ENCODE measurements around the gene ARSA. TPM values are rescaled to one million over a fixed set of nuclear protein-coding genes. Genes with fewer than 3 reads are reported as not detected.
"Not testable (repeated sequence)": the region's sequence is repeated elsewhere in the genome, so short reads cannot be mapped to it uniquely, and the experiment has no call there.

Gene ARSA
- total RNA-seq, 4 donors from 2014 or later = 8.8 to 17.8 (median 10.2) TPM

GRCh38 chr22:50657925-50658324, 30.0 kb upstream of the ARSA start:
- ATAC-seq = peak; percentile 44 to 50
- no peak for TF ChIP-seq CTCF (IDR thresholded peaks at IDR 0.05 in 4 of 5, conservative IDR thresholded peaks at IDR 0.05 in 1 of 5)
- peak in 1 of 2 donors; percentile 10 for TF ChIP-seq POLR2A (IDR thresholded peaks at IDR 0.05)
- Histone ChIP-seq H3K9me3 (no peaks in the 10 kb centered on the region), H3K27me3 (peaks cover 0 to 17% (median 4%) of the 10 kb centered on the region in 3 donors), H3K27ac (peak overlapping the region in 3 of 4 donors; percentile 60 to 71 (median 64)), H3K4me3 (no peak overlapping the region), H3K36me3 (no peaks in the 10 kb centered on the region), H3K4me1 (no peaks in the 10 kb centered on the region)
- no peak for DNase-seq
- in situ Hi-C loops (cut with MboI; ENCODE audit: low sequenced_read_pairs in 4 of 4) (no loop called here), intact Hi-C loops (cut with DNase I; ENCODE audit: low total_unique reads) (no loop called here)

DNA sequence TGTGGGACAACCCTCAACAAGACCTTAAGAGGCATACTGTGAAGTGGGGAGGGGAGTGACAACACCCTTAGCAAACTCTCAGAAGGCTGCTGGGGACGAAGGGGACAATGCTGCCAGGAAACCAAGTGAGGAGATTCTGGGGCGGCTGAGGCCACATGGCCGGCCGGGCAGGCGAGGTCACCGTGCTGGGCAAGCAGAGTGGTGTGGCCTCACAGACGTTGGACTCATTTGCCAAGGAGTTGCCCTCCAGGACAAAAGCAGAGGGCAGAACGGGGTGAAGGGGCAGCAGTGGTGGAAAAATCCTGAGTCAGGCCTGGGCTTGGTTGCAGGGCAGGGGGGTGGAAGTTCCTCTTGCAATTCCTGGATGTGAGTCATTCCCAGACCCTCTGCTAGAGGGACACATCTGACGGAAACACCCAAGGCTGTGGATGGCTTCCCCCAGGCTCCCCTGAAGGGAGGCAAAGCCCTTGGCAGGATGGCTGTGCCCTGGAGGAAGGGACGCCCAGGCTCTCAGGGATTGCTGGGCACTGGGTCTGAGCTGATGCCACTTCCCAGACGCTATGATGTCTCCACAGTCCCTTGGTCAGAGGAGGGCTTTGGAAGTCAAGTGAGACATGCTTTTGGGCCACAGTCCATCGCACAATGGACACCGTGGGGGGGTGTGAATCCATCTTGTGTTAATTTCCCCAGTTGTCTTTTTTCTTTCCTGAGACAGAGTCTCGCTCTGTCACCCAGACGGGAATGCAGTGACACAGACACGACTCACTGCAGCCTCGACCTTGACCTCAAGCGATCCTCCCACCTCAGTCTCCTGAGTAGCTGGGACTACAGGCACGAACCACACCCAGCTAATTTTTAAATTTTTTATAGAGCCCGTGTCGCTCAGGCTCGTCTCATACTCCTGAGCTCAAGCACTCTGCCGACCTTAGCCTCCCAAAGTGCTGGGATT, 28.4 kb upstream of the ARSA start:
- in situ Hi-C loops (cut with MboI; ENCODE audit: low sequenced_read_pairs in 4 of 4) = no loop called here

GRCh38 chr22:50654664-50655063, 26.7 kb upstream of the ARSA start:
- H3K4me1 ChIP-seq; H3K4me3 ChIP-seq; intact Hi-C loops (cut with DNase I; ENCODE audit: low total_unique reads); H3K36me3 ChIP-seq; H3K9me3 ChIP-seq; DNase-seq; ATAC-seq; in situ Hi-C loops (cut with MboI; ENCODE audit: low sequenced_read_pairs in 4 of 4): not testable (repeated sequence)
- Histone ChIP-seq H3K27me3 (peaks cover 0 to 11% (median 0%) of the 10 kb centered on the region in 3 donors), H3K27ac (peak overlapping the region in 2 of 4 donors; percentile 64 to 66)

More for the DNA sequence above, 28.4 kb upstream of the ARSA start:
- no peaks in the 10 kb centered on the region for H3K9me3 ChIP-seq
- TF ChIP-seq CTCF (IDR thresholded peaks at IDR 0.05 in 4 of 5, conservative IDR thresholded peaks at IDR 0.05 in 1 of 5) (no peak), POLR2A (IDR thresholded peaks at IDR 0.05) (peak in 1 of 2 donors; percentile 24)
- H3K36me3 ChIP-seq = no peaks in the 10 kb centered on the region
- DNase-seq = no peak
- ATAC-seq = peak; percentile 64 to 74
- no peaks in the 10 kb centered on the region for H3K4me1 ChIP-seq
- intact Hi-C loops (cut with DNase I; ENCODE audit: low total_unique reads) = loop anchor here (1.0 kb wide), 1 partner anchor 15 kb away; no protein-coding TSS in a partner anchor
- peak overlapping the region in 1 of 4 donors; percentile 28 for H3K4me3 ChIP-seq
- H3K27ac ChIP-seq = peak overlapping the region; percentile 51 to 71 (median 62)
- peaks cover 0 to 17% (median 4%) of the 10 kb centered on the region in 3 donors for H3K27me3 ChIP-seq

GRCh38 chr22:50653256-50653655, 25.3 kb upstream of the ARSA start:
- TF ChIP-seq CTCF (IDR thresholded peaks at IDR 0.05 in 4 of 5, conservative IDR thresholded peaks at IDR 0.05 in 1 of 5) (no peak), POLR2A (IDR thresholded peaks at IDR 0.05) (no peak)

GRCh38 chr22:50643821-50644101, 15.8 kb upstream of the ARSA start:
- DNase-seq; in situ Hi-C loops (cut with MboI; ENCODE audit: low sequenced_read_pairs in 4 of 4); H3K4me3 ChIP-seq; intact Hi-C loops (cut with DNase I; ENCODE audit: low total_unique reads); H3K27ac ChIP-seq; ATAC-seq; H3K36me3 ChIP-seq; H3K9me3 ChIP-seq: not testable (repeated sequence)
- peaks cover 11 to 24% (median 22%) of the 10 kb centered on the region in 3 donors for H3K27me3 ChIP-seq
- H3K4me1 ChIP-seq = peaks cover 4 to 13% of the 10 kb centered on the region in 2 donors

More at GRCh38 chr22:50653256-50653655, 25.3 kb upstream of the ARSA start:
- intact Hi-C loops (cut with DNase I; ENCODE audit: low total_unique reads) = no loop called here
- in situ Hi-C loops (cut with MboI; ENCODE audit: low sequenced_read_pairs in 4 of 4) = no loop called here
- H3K4me1 ChIP-seq = no peaks in the 10 kb centered on the region
- no peak overlapping the region for H3K27ac ChIP-seq
- no peak overlapping the region for H3K4me3 ChIP-seq
- no peaks in the 10 kb centered on the region for H3K9me3 ChIP-seq
- no peak for ATAC-seq
- DNase-seq = no peak
- no peaks in the 10 kb centered on the region for H3K36me3 ChIP-seq
- peaks cover 0 to 6% (median 0%) of the 10 kb centered on the region in 3 donors for H3K27me3 ChIP-seq

GRCh38 chr22:50643021-50643820, 15.3 kb upstream of the ARSA start:
- intact Hi-C loops (cut with DNase I; ENCODE audit: low total_unique reads); H3K27ac ChIP-seq; H3K9me3 ChIP-seq; DNase-seq; ATAC-seq; H3K36me3 ChIP-seq; H3K4me3 ChIP-seq; in situ Hi-C loops (cut with MboI; ENCODE audit: low sequenced_read_pairs in 4 of 4): not testable (repeated sequence)
- Histone ChIP-seq H3K27me3 (peaks cover 11 to 24% (median 22%) of the 10 kb centered on the region in 3 donors), H3K4me1 (peaks cover 4 to 13% of the 10 kb centered on the region in 2 donors)
